Upper lobe of right lung (tissue), 1 donor: ENCODE results near the gene SND1. TPM values are rescaled to one million over a fixed set of nuclear protein-coding genes. Genes with fewer than 3 reads are reported as not detected.
"Not testable (repeated sequence)": the region's sequence is repeated elsewhere in the genome, so short reads cannot be mapped to it uniquely, and the experiment has no call there.

Experiments used
- ATAC-seq: fragments of 200-7000 bp; cut with Tn5 transposase; one replicate; pipeline ENCODE4 v1.9.1; 2020; ENCODE audit warnings: mild to moderate bottlenecking, moderate library complexity
- DNase-seq: peaks from one replicate; pipeline ENCODE4 v3.0.0-alpha.2; 2020
- H3K27ac ChIP-seq: fragments of 200-600 bp; one replicate; pipeline ENCODE4 v1.8.0; 2022
- H3K27me3 ChIP-seq: fragments of 200-600 bp; one replicate; pipeline ENCODE4 v1.8.0; 2022; ENCODE audit warnings: mild to moderate bottlenecking
- H3K36me3 ChIP-seq: fragments of 200-600 bp; one replicate; pipeline ENCODE4 v1.8.0; 2022
- H3K4me1 ChIP-seq: fragments of 200-600 bp; one replicate; pipeline ENCODE4 v1.8.0; 2022
- H3K4me3 ChIP-seq: fragments of 200-600 bp; one replicate; pipeline ENCODE4 v1.8.0; 2022; ENCODE audit warnings: mild to moderate bottlenecking
- H3K9me3 ChIP-seq: fragments of 200-600 bp; one replicate; pipeline ENCODE4 v1.8.0; 2022
- CTCF ChIP-seq: fragments of 200-600 bp; IDR thresholded peaks from one replicate; pipeline ENCODE4 v1.8.0; 2022; ENCODE audit warnings: antibody characterized with exemption
- intact Hi-C: fragments of 100-400 bp; cut with DNase I; formaldehyde crosslinking; loops from one replicate; pipeline ENCODE4 v1.11.0; 2022
- total RNA-seq: library from RNA; stranded (reverse); fragmentation: NEBNext Ultra II Directional; extraction: Animal tissue kit (Norgen Biotek cat#: 25700); gene quantifications from one replicate; pipeline ENCODE4 v1.2.1, GENCODE V29; 2021
- donor health status: DM: no; HTN: yes; CAD: no; lungs with severe emphysema.

SND1 gene
- total RNA-seq, 1 donor from 2014 or later: 150 TPM

GRCh38 chr7:127835679-127836078, 183.7 kb downstream of the SND1 start:
- no peak for TF ChIP-seq CTCF

GRCh38 chr7:127837816-127838410, 185.9 kb downstream of the SND1 start:
- not testable (repeated sequence) for DNase-seq, ATAC-seq, H3K4me1 ChIP-seq

More at GRCh38 chr7:127835679-127836078, 183.7 kb downstream of the SND1 start:
- ATAC-seq (no peak), DNase-seq (no peak)
- H3K27ac ChIP-seq: no peak overlapping the region
- no peaks in the 10 kb centered on the region for H3K9me3 ChIP-seq
- no peaks in the 10 kb centered on the region for H3K36me3 ChIP-seq
- intact Hi-C loops: no loop called here
- H3K27me3 ChIP-seq: no peaks in the 10 kb centered on the region
- no peak overlapping the region for H3K4me3 ChIP-seq
- peaks cover 7% of the 10 kb centered on the region for H3K4me1 ChIP-seq

GRCh38 chr7:127838816-127839415, 186.9 kb downstream of the SND1 start:
- H3K4me1 ChIP-seq: peaks cover 3% of the 10 kb centered on the region
- peak overlapping the region; percentile 21 for H3K4me3 ChIP-seq
- DNase-seq (no peak), ATAC-seq (peak; percentile 77)
- intact Hi-C loops: no loop called here
- H3K9me3 ChIP-seq: no peaks in the 10 kb centered on the region
- H3K36me3 ChIP-seq: no peaks in the 10 kb centered on the region
- peak overlapping the region; percentile 51 for H3K27ac ChIP-seq
- TF ChIP-seq CTCF: no peak
- H3K27me3 ChIP-seq: no peaks in the 10 kb centered on the region

More at GRCh38 chr7:127837816-127838410, 185.9 kb downstream of the SND1 start:
- H3K4me3 ChIP-seq, H3K27me3 ChIP-seq, H3K36me3 ChIP-seq, intact Hi-C loops, H3K27ac ChIP-seq, H3K9me3 ChIP-seq: not testable (repeated sequence)

GRCh38 chr7:127840226-127840951, 188.4 kb downstream of the SND1 start:
- H3K36me3 ChIP-seq: no peaks in the 10 kb centered on the region
- H3K9me3 ChIP-seq: no peaks in the 10 kb centered on the region
- H3K27ac ChIP-seq: no peak overlapping the region
- no peaks in the 10 kb centered on the region for H3K27me3 ChIP-seq
- peaks cover 14% of the 10 kb centered on the region for H3K4me1 ChIP-seq
- no peak for DNase-seq
- TF ChIP-seq CTCF: no peak
- H3K4me3 ChIP-seq: no peak overlapping the region
- intact Hi-C loops: no loop called here
- no peak for ATAC-seq

GRCh38 chr7:127844165-127844564, 192.2 kb downstream of the SND1 start:
- intact Hi-C loops: no loop called here
- no peak for DNase-seq
- no peak overlapping the region for H3K4me3 ChIP-seq
- no peaks in the 10 kb centered on the region for H3K9me3 ChIP-seq
- peaks cover 28% of the 10 kb centered on the region for H3K4me1 ChIP-seq
- peaks cover 1% of the 10 kb centered on the region for H3K36me3 ChIP-seq
- TF ChIP-seq CTCF: no peak
- H3K27me3 ChIP-seq: no peaks in the 10 kb centered on the region
- no peak overlapping the region for H3K27ac ChIP-seq
- ATAC-seq: peak; percentile 55

- no peak overlapping the region for H3K27ac ChIP-seq
- TF ChIP-seq CTCF: no peak
- ATAC-seq: peak; percentile 75
These were observed 192.8 kb downstream of the SND1 start for GRCh38 chr7:127844707-127845331.

More at GRCh38 chr7:127844707-127845331, 192.8 kb downstream of the SND1 start:
- Histone ChIP-seq H3K4me1 (peaks cover 28% of the 10 kb centered on the region), H3K36me3 (peaks cover 5% of the 10 kb centered on the region), H3K9me3 (no peaks in the 10 kb centered on the region), H3K4me3 (no peak overlapping the region), H3K27me3 (no peaks in the 10 kb centered on the region)
- DNase-seq: no peak
- intact Hi-C loops: no loop called here
